NB4 (cell line): Measurements from ENCODE around the gene TMEM35A.

ENCODE experiments used
- DNase-seq: peaks from one replicate; pipeline ENCODE4 v3.0.0; 2010; ENCODE audit warnings: low read depth
- H3K4me3 ChIP-seq: one replicate; pipeline ENCODE4 v1.5.1; 2011; ENCODE audit warnings: mild to moderate bottlenecking, low read depth, low read length, moderate library complexity
- MYC ChIP-seq: IDR thresholded peaks from 2 replicates; pipeline ENCODE4 v1.6.1; 2011; ENCODE audit warnings: low read depth, low read length
- POLR2A ChIP-seq: IDR thresholded peaks from 2 replicates; pipeline ENCODE4 v1.6.1; 2011; ENCODE audit warnings: mild to moderate bottlenecking; ENCODE audit not compliant: insufficient read length; ENCODE audit errors: extremely low read depth
- TF ChIP-seq, protein P1 (sequence below): IDR thresholded peaks from 2 replicates; pipeline ENCODE4 v1.6.1; 2011; ENCODE audit warnings: low read depth, low read length
- TF ChIP-seq, protein P2 (sequence below): IDR thresholded peaks from one replicate; pipeline ENCODE4 v1.5.1; 2012; ENCODE audit warnings: low read depth, low read length

TMEM35A gene

DNA sequence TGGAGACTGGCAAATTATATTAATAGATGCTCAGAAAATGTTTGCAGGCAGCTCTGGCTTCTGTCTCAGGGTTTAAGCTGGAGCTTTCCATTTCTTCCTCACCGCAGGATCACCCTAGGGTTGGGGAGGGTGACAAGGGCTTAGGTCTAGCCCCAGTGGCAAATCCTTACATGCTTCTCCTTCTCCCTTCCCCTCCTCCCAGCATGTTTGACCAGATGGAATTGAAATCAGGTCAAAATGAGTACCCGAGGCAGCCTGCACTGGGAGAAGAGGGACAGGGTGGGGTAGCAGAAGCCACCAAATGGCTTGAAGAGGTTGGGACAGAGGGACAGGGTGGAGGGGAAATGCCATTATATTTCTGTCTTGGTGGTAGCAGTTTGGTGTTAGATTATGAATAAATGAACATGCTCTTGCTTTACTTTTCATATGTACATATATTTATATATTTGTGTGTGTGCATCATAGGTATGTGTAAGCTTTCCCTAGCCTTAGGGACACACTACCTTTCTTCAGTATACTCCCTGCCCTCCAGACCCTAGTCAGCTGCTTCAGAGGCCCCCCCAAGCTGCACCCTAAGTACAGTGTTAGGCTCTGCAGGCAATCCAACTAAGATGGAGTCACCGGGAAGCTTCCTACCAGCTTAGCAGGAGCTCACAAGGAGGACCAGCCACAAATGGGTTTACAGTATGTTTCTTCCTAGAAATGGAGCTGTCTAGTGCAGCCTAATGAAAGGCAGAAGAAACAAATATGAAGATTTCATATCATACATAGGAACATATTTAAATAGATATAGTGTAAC is 1.8 kb downstream of the TMEM35A start:
- no peak overlapping the region for H3K4me3 ChIP-seq
- TF ChIP-seq, protein P1, sequence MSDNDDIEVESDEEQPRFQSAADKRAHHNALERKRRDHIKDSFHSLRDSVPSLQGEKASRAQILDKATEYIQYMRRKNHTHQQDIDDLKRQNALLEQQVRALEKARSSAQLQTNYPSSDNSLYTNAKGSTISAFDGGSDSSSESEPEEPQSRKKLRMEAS, result no peak
- TF ChIP-seq POLR2A (no peak), MYC (no peak)
- TF ChIP-seq, protein P2, sequence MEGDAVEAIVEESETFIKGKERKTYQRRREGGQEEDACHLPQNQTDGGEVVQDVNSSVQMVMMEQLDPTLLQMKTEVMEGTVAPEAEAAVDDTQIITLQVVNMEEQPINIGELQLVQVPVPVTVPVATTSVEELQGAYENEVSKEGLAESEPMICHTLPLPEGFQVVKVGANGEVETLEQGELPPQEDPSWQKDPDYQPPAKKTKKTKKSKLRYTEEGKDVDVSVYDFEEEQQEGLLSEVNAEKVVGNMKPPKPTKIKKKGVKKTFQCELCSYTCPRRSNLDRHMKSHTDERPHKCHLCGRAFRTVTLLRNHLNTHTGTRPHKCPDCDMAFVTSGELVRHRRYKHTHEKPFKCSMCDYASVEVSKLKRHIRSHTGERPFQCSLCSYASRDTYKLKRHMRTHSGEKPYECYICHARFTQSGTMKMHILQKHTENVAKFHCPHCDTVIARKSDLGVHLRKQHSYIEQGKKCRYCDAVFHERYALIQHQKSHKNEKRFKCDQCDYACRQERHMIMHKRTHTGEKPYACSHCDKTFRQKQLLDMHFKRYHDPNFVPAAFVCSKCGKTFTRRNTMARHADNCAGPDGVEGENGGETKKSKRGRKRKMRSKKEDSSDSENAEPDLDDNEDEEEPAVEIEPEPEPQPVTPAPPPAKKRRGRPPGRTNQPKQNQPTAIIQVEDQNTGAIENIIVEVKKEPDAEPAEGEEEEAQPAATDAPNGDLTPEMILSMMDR, result no peak
- DNase-seq, result no peak

GRCh38 chrX:101081231-101081630 is 2.6 kb downstream of the TMEM35A start:
- TF ChIP-seq, protein P1, result no peak
- no peak for DNase-seq

DNA sequence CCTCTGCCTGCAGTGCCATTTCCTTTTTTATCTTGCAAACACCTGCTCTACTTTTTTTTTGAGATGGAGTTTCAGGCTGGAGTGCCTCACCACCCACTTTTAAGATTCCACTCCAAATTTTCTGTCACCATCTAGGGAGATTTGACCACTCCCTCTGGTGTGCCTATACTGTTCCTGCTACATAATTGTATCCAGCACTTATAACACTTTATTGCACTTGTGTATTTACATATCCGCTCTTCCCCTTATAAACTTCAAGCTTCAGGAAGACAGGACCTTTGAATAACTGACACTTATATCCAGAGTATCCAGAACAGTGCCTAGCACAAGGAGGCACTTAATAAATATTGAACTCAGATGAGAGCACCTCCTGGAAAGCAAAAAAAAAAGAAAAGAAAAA is 13.1 kb downstream of the TMEM35A start:
- DNase-seq, result no peak
- no peak for TF ChIP-seq POLR2A
- TF ChIP-seq, protein P1, result no peak
- no peak for TF ChIP-seq MYC
- TF ChIP-seq, protein P2, result no peak
- no peak overlapping the region for H3K4me3 ChIP-seq

More at GRCh38 chrX:101081231-101081630, 2.6 kb downstream of the TMEM35A start:
- H3K4me3 ChIP-seq, result no peak overlapping the region

GRCh38 chrX:101097546-101098453 is 19.1 kb downstream of the TMEM35A start, which contains the start of gene CENPI:
Gene CENPI (plus strand): TSS chrX:101098204. CDS start chrX:101101071, 2,867 bp downstream.
- peak within 1 kb of the TSS; percentile 96 for H3K4me3 ChIP-seq
- DNase-seq, result peak; percentile 95
- TF ChIP-seq POLR2A (peak; percentile 54), MYC (0 out of 2 replicates have a peak, but pooled peaks have one; percentile 16)
- TF ChIP-seq, protein P1, result peak; percentile 24; the same call in 1 of the 2 replicates
- TF ChIP-seq, protein P2, result no peak

GRCh38 chrX:101108284-101108683 is 29.6 kb downstream of the TMEM35A start:
- no peak for DNase-seq
- TF ChIP-seq MYC (no peak), POLR2A (no peak)
- TF ChIP-seq, protein P1, result no peak
- TF ChIP-seq, protein P2, result no peak
- H3K4me3 ChIP-seq, result no peak overlapping the region

GRCh38 chrX:101117701-101118100 is 39.0 kb downstream of the TMEM35A start:
- DNase-seq, result no peak

More at GRCh38 chrX:101117701-101118100, 39.0 kb downstream of the TMEM35A start:
- H3K4me3 ChIP-seq, result no peak overlapping the region
- no peak for TF ChIP-seq MYC
- no peak for TF ChIP-seq POLR2A
- TF ChIP-seq, protein P1, result no peak
- TF ChIP-seq, protein P2, result no peak
